Natural killer cell (primary cell): ENCODE data around the gene PHF5A. TPM values are rescaled to one million over a fixed set of nuclear protein-coding genes. Genes with fewer than 3 reads are reported as not detected.
A peak's percentile ranks its signal among the peaks of the same experiment; 100 is the strongest.
"Not testable (repeated sequence)": the region's sequence is repeated elsewhere in the genome, so short reads cannot be mapped to it uniquely, and the experiment has no call there.

Source experiments
- ATAC-seq, 3 donors: fragments of 150-1000 bp in 2 of 3; fragments of 200-7000 bp in 1 of 3; cut with Tn5 transposase; 1 replicate in 1 of 3; 2 replicates in 2 of 3; pipeline ENCODE4 v1.10.0; 2021; ENCODE audit warnings: mild to moderate bottlenecking in 2 of 3, moderate library complexity in 2 of 3
- DNase-seq, 2 donors: peaks; one replicate each; pipeline versions ENCODE4 v3.0.0 to v3.0.0-alpha.2; 2013 to 2021; ENCODE audit warnings: mixed read lengths in 1 of 2
- H3K27ac ChIP-seq: one replicate; pipeline ENCODE4 v1.5.1; 2013; ENCODE audit warnings: mild to moderate bottlenecking, low read length
- H3K27me3 ChIP-seq: one replicate; pipeline ENCODE4 v1.6.1; 2013; ENCODE audit warnings: low read length; ENCODE audit not compliant: control insufficient read depth, insufficient read depth
- H3K36me3 ChIP-seq: one replicate; pipeline ENCODE4 v1.6.1; 2013; ENCODE audit warnings: low read length; ENCODE audit not compliant: control insufficient read depth, insufficient read depth
- H3K4me1 ChIP-seq: one replicate; pipeline ENCODE4 v1.6.1; 2013; ENCODE audit warnings: low read length; ENCODE audit not compliant: control insufficient read depth, insufficient read depth
- H3K4me3 ChIP-seq: one replicate; pipeline ENCODE4 v1.5.1; 2013; ENCODE audit warnings: low read length
- H3K9me3 ChIP-seq: one replicate; pipeline ENCODE4 v1.6.1; 2013; ENCODE audit warnings: low read length; ENCODE audit not compliant: control insufficient read depth, insufficient read depth
- H3K27ac Mint-ChIP-seq, 2 donors: one replicate each; pipeline ENCODE4 v1.8.0; 2022; ENCODE audit warnings: mild to moderate bottlenecking in 2 of 2, mixed read lengths in 2 of 2, moderate library complexity in 1 of 2
- H3K27me3 Mint-ChIP-seq, 2 donors: one replicate each; pipeline ENCODE4 v1.8.0; 2022; ENCODE audit warnings: low read depth in 2 of 2, mixed read lengths in 2 of 2
- H3K36me3 Mint-ChIP-seq: one replicate; pipeline ENCODE4 v1.8.0; 2022; ENCODE audit warnings: mixed read lengths
- H3K4me1 Mint-ChIP-seq, 2 donors: one replicate each; pipeline ENCODE4 v1.8.0; 2022; ENCODE audit warnings: mixed read lengths in 2 of 2
- H3K4me3 Mint-ChIP-seq: one replicate; pipeline ENCODE4 v1.8.0; 2022; ENCODE audit warnings: mild to moderate bottlenecking, moderate library complexity, mixed read lengths
- H3K9me3 Mint-ChIP-seq, 2 donors: one replicate each; pipeline ENCODE4 v1.8.0; 2022; ENCODE audit warnings: mixed read lengths in 2 of 2
- CTCF ChIP-seq: fragments of 200-600 bp; IDR thresholded peaks from one replicate; pipeline ENCODE4 v1.8.0; 2022; ENCODE audit warnings: antibody characterized with exemption
- WGBS: methylation state at CpG from one replicate; pipeline ENCODE4 v1.1.7; 2013; ENCODE audit warnings: missing lambda C conversion rate; ENCODE audit not compliant: insufficient coverage; 5-methylcytosine and 5-hydroxymethylcytosine counted together
- intact Hi-C: fragments of 100-400 bp; cut with micrococcal nuclease; formaldehyde crosslinking; loops from one replicate; pipeline ENCODE4 v1.14.2; 2022
- total RNA-seq, 4 donors: library from RNA; stranded (reverse); fragments of 120-200 nt in 1 of 4; gene quantifications; one replicate each; pipeline versions ENCODE4 v1.2.3 to v1.2.4, GENCODE V29; 2013 to 2022

The PHF5A gene
- total RNA-seq, 3 donors from 2014 or later (not counting 1 experiment from before 2014, with no cell fraction given): 31.8 to 41.8 (median 37.6) TPM

DNA sequence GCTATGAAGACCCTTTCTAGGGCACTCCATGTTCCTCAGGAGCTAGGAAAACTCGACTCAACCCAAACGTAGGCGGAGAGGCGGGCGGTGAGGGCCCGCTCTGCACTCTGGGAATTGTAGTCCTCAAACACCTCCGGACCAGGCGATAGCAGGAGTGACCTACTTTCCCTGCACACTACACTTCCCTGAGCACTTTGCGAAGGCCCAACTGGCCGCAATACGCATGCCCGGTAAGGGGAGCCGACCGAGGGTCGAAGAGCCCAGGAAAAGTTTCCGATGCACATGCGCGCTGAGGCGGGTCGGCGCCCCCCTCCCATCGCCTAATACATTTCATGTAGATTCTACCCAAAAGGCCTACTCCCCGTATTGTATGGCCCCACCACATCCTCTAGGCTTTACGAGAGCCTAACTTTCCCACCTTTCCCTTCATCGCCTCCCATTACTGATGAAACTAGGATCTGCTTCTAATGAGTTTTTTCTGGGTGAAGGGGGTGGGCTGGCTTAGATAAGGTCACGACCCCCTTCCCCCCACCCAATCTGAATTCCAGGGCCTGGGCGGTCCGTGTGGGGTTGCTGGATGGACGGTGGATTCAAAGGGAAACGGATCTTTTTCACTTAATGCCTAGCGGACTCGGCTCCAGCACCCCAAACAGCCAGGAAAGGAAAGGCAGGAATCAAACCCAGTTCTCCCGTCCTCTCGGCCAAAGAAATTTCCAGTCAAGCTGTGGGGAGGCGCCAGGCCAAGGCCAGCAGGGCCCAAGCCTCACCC lies 23.9 kb downstream of the PHF5A start:
- Mint-ChIP-seq H3K36me3 (no peaks in the 10 kb centered on the region), H3K9me3 (no peaks in the 10 kb centered on the region), H3K27ac (peak overlapping the region; percentile 93 to 99), H3K4me1 (peaks cover 35 to 54% of the 10 kb centered on the region in 2 donors), H3K4me3 (peak overlapping the region; percentile 93), H3K27me3 (no peaks in the 10 kb centered on the region)
- H3K36me3 ChIP-seq: peaks cover 2% of the 10 kb centered on the region
- DNase-seq (peak; percentile 60 to 91), ATAC-seq (peak; percentile 34 to 56 (median 55))
- peak overlapping the region; percentile 91 for H3K4me3 ChIP-seq
- TF ChIP-seq CTCF: no peak
- intact Hi-C loops: loop anchor here (1.0 kb wide), 1 partner anchor 158 kb away; the partner anchor contains the start of gene RANGAP1
- H3K27ac ChIP-seq: peak overlapping the region; percentile 100
- WGBS: under 1% methylated on average over 33 of the region's 35 CpGs
- H3K9me3 ChIP-seq: no peaks in the 10 kb centered on the region
- H3K4me1 ChIP-seq: peaks cover 31% of the 10 kb centered on the region
- H3K27me3 ChIP-seq: no peaks in the 10 kb centered on the region

DNA sequence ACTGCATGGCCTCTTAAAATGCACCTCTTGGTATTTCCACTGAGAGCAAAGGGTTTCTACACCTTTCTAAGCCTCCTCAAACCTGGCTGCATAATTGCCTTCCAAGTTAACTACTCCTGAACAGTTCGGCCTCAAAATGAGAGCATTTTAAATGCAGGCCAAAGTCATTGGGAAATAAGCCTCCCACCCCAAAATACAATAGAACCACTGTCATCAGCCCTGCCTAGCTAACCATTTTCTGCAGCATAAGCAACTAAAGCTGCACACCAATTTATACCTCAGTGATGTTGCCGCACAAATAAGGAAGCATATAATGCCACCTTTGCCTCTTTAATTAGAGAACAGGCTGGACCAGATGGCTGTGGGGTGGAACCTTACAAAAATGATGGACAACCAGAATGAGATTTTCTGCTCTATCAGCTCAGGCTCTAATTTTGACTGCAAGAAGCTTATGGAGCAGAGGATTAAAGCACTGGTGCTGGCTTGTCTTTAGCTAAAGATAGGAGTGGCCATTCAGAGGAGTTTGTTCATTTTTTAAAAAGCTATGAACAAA lies 26.2 kb downstream of the PHF5A start:
- no peak for ATAC-seq
- H3K36me3 ChIP-seq: peaks cover 8% of the 10 kb centered on the region
- WGBS: 95% methylated on average over 2 of the region's 2 CpGs
- H3K9me3 Mint-ChIP-seq: no peaks in the 10 kb centered on the region
- H3K27ac Mint-ChIP-seq: peak overlapping the region; percentile 36 to 69
- H3K36me3 Mint-ChIP-seq: no peaks in the 10 kb centered on the region
- DNase-seq: no peak
- peaks cover 29% of the 10 kb centered on the region for H3K4me1 ChIP-seq
- intact Hi-C loops: no loop called here
- H3K27me3 Mint-ChIP-seq: no peaks in the 10 kb centered on the region
- H3K4me3 Mint-ChIP-seq: peak overlapping the region; percentile 76
- H3K27me3 ChIP-seq: no peaks in the 10 kb centered on the region
- H3K27ac ChIP-seq: no peak overlapping the region
- no peak overlapping the region for H3K4me3 ChIP-seq
- H3K4me1 Mint-ChIP-seq: peaks cover 25 to 43% of the 10 kb centered on the region in 2 donors
- TF ChIP-seq CTCF: no peak
- no peaks in the 10 kb centered on the region for H3K9me3 ChIP-seq

- H3K4me3 ChIP-seq, ATAC-seq, H3K4me3 Mint-ChIP-seq, H3K27ac Mint-ChIP-seq, H3K27ac ChIP-seq, H3K9me3 Mint-ChIP-seq, DNase-seq, intact Hi-C loops, H3K27me3 ChIP-seq, H3K36me3 Mint-ChIP-seq, H3K27me3 Mint-ChIP-seq, H3K9me3 ChIP-seq: not testable (repeated sequence)
- peaks cover 25% of the 10 kb centered on the region for H3K36me3 ChIP-seq
- WGBS: 87% methylated on average over 5 of the region's 5 CpGs
- H3K4me1 ChIP-seq: peaks cover 22% of the 10 kb centered on the region
- H3K4me1 Mint-ChIP-seq: peaks cover 21 to 46% of the 10 kb centered on the region in 2 donors
Measured at GRCh38 chr22:41440511-41440910, 28.0 kb downstream of the PHF5A start.

- H3K27me3 Mint-ChIP-seq: no peaks in the 10 kb centered on the region
- H3K4me1 ChIP-seq: peaks cover 5% of the 10 kb centered on the region
- intact Hi-C loops: no loop called here
- no peak overlapping the region for H3K4me3 Mint-ChIP-seq
- no peaks in the 10 kb centered on the region for H3K9me3 ChIP-seq
- peaks cover 37% of the 10 kb centered on the region for H3K36me3 ChIP-seq
- no peak overlapping the region for H3K27ac ChIP-seq
- H3K27me3 ChIP-seq: no peaks in the 10 kb centered on the region
- H3K4me1 Mint-ChIP-seq: peaks cover 1 to 22% of the 10 kb centered on the region in 2 donors
- peak overlapping the region in 1 of 2 donors; percentile 64 for H3K27ac Mint-ChIP-seq
- DNase-seq: no peak
- TF ChIP-seq CTCF: no peak
- 97% methylated on average over 7 of the region's 7 CpGs for WGBS
- H3K4me3 ChIP-seq: no peak overlapping the region
- no peaks in the 10 kb centered on the region for H3K36me3 Mint-ChIP-seq
- ATAC-seq: no peak
- no peaks in the 10 kb centered on the region for H3K9me3 Mint-ChIP-seq
Measured at GRCh38 chr22:41437198-41437597, 31.3 kb downstream of the PHF5A start.
